ENCODE measurements around the gene ALDH1A3.

Gene ALDH1A3

GRCh38 chr15:100958326-100959065 is 78.9 kb downstream of the ALDH1A3 start:
- no peak for DNase-seq

GRCh38 chr15:100959066-100960050 is 79.7 kb downstream of the ALDH1A3 start:
- no peak for DNase-seq
